Epidermal melanocyte (primary cell): ENCODE measurements around the gene WWOX.
A peak's percentile ranks its signal among the peaks of the same experiment; 100 is the strongest.
"Not testable (repeated sequence)": the region's sequence is repeated elsewhere in the genome, so short reads cannot be mapped to it uniquely, and the experiment has no call there.

ENCODE experiments used
- DNase-seq: peaks from one replicate; pipeline ENCODE4 v3.0.0; 2011; ENCODE audit warnings: low spot score; ENCODE audit not compliant: insufficient read length

The WWOX gene

DNA sequence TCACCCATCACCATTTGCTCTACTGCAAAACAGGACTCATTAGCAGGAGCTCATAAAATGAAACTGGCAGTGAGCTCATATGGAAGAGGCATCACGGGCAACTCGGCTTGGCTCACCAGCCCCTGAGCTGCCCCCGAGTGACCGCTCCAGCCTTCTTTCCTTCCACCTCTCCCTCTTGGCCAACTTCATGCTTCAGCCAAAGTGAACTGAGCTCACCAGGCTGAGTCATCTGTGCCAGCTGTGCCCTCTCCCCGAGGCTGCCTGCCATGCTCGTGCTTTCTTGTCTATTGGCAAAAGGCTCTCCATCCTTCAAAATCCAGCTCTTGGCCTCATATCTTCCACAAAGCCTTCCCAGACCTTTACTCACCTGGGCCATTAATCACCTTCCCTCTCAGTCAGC, 391.4 kb downstream of the WWOX start:
- DNase-seq, result no peak

DNA sequence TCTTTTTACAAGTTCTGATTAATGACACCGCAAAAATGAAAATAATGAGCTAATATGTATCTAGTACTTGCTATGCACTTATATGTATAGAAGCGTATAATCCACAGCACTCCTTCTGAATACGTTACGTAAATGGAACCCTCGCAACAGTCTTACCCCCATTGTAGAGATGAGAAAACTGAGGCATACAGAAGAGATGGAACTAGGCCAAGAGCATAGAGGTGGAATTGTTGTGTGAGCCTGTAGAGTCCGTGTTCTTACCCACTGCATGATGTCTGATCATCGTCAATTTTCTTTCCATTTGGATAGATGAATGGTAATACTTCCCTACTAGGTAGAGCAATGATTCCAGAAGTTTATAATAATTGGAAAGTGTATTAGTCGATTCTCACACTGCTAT, 394.1 kb downstream of the WWOX start:
- no peak for DNase-seq

GRCh38 chr16:78494105-78494504, 394.7 kb downstream of the WWOX start:
- no peak for DNase-seq

- no peak for DNase-seq
Observed at GRCh38 chr16:78494674-78495073, 395.2 kb downstream of the WWOX start.

- no peak for DNase-seq
Observed at GRCh38 chr16:78496189-78496588, 396.7 kb downstream of the WWOX start.

DNA sequence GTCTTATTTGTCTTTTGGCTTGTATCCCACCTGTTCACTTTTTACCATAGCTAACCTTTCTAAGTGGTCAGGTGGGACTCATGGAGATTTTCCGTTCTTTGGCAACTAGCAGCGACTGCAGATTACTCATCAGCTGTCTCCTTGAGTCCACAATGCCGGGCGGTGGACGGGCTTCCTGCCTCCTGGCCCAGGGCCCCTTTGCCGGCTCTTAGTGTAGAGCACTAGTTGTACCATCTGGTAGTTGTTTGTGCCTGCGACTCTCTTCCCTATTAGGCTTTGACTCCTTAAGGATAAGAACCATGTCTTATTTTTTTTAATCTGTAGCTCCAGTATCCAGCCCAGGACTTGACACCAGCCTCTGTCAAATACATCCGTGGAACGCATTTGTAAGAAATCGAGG, 399.9 kb downstream of the WWOX start:
- no peak for DNase-seq

- no peak for DNase-seq
Observed at GRCh38 chr16:78500659-78501270, 401.3 kb downstream of the WWOX start.

DNA sequence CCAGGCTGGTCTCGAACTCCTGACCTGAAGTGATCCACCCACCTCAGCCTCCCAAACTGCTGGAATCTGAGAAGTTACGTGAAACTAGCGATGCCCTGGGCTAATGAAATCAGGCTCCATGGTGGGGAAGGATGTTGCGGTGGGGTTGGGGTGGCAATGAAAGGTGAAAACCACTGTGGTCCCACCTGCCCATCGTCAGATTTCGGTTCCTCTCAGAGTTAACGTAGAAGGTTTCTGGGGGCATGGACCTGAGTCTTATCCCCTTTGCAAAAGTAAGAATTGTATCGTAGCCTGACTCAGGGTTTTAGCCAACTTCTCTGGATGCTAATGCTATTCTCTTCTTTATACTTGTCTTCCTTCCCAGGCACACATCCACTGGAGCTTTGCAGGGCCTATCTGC, 402.3 kb downstream of the WWOX start:
- no peak for DNase-seq

DNA sequence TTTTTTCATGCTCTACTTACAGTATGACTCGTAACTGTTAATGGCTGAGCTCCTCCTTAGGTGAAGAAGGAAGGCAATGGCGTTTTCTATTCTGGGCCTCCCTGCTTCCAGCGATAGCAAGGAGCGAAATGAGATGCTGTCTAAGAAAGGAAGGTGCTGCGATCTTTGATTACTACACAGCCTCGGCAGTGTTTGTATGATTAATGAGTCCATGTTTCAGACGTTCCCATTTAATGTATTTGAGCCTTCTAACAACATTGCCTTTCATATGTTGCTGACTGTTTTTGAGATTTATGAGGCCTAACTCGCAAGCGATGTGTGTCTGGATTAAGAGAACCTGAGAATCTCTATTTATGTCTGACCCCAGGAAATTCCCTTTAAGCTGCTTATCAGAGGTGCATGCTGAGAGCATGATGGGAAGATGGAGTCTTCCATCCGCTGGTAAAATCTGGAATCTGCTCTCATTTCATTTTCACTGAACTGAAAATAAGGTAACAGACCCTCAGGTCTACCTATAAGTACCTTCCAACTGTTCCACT, 403.4 kb downstream of the WWOX start:
- DNase-seq, result no peak

DNA sequence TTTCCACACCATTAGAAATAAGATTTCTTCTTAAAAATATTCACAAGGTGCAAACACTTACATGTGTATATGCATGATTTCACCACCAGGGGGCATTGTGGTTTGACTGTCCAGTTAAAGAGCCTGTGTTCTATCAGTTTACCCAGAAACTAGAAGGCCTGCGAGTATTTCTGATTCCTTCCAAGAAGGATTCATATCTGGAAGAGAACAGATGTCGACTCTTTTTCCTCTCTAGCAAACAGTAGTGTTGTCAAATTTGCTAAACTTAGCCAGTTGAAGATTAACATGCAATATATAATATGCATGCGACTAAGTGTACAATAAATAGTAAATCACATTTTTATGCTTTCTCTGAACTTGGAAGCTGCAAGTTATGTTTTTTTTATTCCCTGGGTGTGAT, 404.1 kb downstream of the WWOX start:
- DNase-seq, result peak; percentile 31

DNA sequence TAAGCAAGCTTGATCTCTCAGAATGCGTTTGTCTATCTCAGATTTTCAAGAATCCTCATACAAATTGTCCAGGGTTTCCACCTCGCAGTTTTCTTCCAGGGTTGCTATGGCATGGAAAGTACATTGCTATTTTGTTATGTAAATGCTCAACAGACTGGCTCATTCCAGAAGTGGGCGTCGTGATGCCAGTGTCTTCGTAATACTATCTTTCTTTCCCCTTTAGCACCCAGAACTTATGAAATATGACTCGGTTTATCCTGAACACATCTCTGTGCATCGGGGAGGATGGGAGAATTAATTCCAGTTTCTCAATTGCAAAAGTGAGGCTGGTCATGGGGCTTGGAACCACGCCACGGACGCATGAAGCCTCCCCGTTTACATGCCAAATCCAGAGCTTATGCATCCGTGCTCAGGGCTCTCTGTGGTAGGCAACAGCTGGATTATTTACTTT, 405.0 kb downstream of the WWOX start:
- no peak for DNase-seq

- DNase-seq, result no peak
Observed at GRCh38 chr16:78505036-78505435, 405.6 kb downstream of the WWOX start.

GRCh38 chr16:78505544-78506366, 406.3 kb downstream of the WWOX start:
- DNase-seq, result no peak

DNA sequence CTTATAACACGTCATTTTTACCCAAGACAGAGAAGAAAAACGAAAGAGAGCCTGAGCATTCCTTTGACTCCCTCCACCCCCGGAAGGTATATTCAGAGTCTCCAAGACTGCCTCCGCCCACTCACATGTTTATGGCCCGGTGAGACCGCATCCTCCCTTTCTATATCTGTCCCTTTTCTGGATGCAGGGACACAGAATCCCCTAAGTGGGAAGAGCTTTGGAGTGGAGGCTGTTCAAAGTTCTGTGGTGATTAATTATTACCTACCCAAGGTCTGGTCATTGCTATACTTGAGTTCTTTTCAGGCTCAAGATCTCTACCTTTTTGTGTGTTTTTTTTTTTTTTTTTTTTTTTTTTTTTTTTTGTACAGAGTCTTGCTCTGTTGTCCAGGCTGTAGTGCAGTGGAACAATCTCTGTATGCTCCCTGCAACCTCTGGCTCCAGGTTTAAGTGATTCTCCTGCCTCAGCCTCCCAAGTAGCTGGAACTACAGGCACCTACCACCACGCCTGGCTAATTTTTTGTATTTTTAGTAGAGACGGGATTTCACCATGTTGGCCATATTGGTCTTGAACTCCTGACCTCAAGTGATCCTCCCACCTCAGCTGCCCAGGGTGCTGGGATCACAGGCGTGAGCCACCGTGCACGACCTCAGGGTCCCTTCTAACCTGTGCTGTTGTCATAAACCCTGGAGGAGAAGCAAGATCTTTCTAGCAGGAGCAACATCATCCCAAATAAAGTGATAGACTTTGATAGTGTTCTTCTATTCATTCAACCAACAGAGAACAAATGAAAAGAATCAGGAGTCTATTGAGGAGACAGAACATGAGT, 407.1 kb downstream of the WWOX start:
- DNase-seq, result no peak

GRCh38 chr16:78507576-78507975, 408.1 kb downstream of the WWOX start:
- DNase-seq, result no peak

- DNase-seq, result no peak
Observed at GRCh38 chr16:78509965-78510364, 410.5 kb downstream of the WWOX start.

DNA sequence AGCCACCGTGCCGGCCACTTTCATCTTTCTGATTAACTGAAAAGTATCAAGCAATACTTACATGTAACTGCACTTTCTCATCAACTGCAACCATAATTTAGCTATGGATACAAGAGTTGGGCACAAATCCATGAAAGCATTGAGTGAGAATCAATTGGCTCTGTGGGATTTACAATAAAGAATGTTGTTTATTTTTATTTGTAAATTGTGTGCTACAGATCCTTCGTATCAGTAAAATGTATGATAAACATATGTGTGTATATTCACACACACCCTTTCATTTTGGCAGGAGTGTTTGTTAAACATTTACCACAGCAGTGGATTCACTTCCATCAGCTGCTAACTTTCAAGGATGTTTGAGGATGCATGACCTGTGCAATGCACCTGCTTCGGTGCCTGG, 411.0 kb downstream of the WWOX start:
- DNase-seq, result no peak

DNA sequence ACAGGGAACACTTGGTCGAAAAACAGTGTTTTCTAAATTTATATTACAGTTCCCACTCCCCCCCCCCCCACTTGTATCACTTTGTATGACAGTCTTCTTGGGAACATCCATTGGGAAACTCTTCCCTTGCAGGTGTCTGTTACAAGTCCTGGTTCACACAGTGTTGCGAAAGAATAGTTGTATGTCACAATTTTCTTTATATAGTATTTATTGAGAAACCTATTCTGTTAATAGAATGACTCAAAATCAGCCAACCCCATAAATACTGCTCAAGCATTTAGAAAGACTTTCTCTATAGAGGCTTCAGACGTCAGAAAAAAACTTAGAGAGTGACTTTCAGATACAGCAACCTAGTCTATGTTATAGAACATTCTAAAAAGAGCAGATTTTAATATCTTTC, 414.4 kb downstream of the WWOX start:
- no peak for DNase-seq

DNA sequence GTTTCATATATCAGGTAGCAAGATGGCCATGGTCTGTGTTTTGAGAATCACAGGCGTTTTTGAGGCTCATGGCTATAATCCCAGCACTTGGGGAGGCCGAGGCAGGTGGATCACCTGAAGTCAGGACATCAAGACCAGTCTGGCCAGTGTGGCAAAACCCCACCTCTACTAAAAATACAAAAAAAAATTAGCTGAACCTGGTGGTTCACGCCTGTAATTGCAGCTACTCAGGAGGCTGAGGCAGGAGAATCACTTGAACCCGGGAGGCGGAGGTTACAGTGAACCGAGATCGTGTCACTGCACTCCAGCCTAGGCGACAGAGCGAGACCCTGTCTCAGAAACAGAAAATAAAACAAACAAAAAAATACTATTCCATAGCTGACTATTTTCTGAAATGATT, 415.4 kb downstream of the WWOX start:
- DNase-seq, result not testable (repeated sequence)

- DNase-seq, result no peak
Observed at GRCh38 chr16:78515421-78515820, 416.0 kb downstream of the WWOX start.

DNA sequence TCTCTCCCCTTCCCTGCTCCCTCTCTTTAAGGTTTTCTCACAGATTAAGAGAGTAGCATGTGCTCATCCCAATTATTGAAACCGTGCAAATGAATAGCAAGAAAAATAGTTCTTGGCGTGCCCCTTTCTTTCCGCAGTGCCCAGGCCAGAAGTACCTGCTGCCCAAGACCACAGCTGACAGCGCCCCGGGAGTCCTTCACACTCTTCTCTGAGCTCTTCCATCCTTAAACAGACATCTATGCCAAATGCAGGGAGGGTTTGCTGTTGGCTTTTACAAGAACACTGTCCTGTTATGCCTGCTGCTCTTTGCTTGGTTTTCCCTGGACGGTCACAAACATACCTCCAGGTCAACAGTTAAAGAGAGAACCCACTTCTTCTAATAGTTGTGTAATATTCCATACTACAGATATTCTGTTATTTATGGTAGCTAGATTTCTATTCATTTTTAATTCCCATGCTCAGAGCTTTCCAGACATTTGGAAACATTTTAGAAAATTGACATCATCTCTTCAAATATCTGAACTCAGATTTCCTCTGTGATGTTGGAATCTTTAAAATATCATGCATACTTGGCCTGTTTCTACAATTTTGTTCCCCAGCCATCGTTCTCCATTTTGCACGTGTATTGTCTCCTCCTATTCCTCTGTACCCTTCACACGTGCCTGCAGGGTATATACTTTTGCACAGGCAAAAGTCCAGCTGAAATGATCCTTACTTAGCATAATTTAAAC, 416.7 kb downstream of the WWOX start:
- DNase-seq, result no peak
